ENCODE results near the gene PGAP3.
A peak's percentile ranks its signal among the peaks of the same experiment; 100 is the strongest.

DNA sequence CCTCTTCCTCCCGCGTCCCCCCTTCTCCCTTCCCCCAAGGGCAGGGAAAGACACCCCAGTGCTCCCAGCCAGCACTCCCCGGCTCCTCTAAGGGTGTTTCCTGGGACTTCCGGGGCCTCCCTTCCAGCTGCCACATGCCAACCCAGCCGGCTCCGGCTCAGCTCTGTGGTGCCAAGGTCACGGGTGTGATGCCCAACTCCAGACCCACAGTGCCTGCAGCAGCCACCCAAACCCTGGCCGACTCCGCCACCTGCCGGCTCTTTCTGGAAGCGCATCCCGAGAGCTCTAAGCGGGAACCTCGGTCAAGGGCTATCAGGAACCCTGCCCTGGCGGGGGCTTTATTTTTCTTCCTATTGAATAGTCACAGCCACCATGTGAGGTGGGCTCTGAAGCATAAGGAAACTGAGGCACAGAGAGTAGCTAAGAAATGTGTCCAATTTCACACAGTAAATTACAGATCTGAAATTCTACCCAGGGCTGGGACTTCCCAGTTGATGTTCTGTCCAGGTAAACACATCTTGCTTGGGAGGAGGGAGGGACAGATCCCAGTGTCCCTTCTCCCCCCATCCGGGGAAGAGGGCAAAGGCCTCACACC lies 64.4 kb downstream of the PGAP3 start:
- TF ChIP-seq, protein P1, sequence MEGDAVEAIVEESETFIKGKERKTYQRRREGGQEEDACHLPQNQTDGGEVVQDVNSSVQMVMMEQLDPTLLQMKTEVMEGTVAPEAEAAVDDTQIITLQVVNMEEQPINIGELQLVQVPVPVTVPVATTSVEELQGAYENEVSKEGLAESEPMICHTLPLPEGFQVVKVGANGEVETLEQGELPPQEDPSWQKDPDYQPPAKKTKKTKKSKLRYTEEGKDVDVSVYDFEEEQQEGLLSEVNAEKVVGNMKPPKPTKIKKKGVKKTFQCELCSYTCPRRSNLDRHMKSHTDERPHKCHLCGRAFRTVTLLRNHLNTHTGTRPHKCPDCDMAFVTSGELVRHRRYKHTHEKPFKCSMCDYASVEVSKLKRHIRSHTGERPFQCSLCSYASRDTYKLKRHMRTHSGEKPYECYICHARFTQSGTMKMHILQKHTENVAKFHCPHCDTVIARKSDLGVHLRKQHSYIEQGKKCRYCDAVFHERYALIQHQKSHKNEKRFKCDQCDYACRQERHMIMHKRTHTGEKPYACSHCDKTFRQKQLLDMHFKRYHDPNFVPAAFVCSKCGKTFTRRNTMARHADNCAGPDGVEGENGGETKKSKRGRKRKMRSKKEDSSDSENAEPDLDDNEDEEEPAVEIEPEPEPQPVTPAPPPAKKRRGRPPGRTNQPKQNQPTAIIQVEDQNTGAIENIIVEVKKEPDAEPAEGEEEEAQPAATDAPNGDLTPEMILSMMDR (IDR thresholded peaks at IDR 0.05): peak in 5 of 7 experiments; percentile 88 to 95 (median 92)
- TF ChIP-seq POLR2A (IDR thresholded peaks at IDR 0.05): no peak
